HG02678 (cell line): ENCODE data around the gene NXT1.
A peak's percentile ranks its signal among the peaks of the same experiment; 100 is the strongest.

Experiments
- ATAC-seq: cut with Tn5 transposase; IDR thresholded peaks from one replicate; pipeline ENCODE4 v1.9.1; 2021; ENCODE audit warnings: mild to moderate bottlenecking, moderate library complexity; ENCODE audit not compliant: unreplicated experiment

NXT1 gene

DNA sequence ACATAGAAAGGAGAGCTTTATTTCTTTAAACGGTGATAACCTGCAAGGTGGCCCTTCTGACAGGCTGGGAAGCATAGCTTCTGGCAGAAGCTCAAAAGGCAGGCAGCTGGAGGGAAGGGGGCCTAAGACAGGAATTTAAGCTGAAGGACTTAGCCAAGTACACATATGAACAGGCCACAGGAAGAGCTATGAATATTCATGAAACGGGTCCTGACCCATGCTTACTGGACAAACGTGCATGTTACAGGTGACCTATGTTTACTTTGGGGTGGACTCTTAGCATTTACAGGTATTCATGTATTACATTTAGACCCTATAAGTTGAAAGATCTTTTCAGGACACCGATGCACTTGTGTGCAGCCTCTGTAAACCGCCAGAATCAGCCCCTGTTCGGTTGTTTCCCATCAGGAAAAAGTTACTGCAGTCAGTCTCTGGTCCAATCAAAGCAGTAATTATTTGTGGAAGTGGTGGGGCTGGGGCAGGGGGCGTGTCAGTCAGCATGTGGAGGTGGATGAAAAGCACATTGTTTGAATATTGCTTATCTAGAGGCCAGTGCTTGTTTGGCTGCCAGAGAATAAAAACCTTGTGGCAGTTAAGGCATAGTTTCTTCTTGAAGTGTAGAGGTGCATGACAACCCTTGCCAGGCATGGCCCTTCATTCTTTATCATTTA is 8.5 kb downstream of the NXT1 start:
- ATAC-seq = no peak

DNA sequence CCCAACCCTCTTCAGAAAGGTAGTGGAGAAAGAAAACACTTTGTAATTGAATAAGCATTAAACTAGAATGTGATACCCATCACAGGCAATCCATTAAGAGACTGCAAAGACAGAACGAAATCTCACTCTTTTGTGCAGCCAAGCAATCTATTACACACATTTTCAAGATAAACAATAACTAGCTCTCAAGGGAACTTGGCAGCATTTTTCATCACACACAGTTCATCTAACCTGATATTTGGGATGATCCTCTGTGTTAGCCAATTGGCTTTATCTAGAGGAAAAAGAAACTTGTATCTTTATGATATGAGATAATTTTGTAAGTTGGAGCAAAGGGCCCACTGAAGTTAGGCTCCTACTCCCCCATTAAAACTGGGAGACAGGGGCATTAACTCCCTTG is 9.9 kb downstream of the NXT1 start:
- no peak for ATAC-seq

DNA sequence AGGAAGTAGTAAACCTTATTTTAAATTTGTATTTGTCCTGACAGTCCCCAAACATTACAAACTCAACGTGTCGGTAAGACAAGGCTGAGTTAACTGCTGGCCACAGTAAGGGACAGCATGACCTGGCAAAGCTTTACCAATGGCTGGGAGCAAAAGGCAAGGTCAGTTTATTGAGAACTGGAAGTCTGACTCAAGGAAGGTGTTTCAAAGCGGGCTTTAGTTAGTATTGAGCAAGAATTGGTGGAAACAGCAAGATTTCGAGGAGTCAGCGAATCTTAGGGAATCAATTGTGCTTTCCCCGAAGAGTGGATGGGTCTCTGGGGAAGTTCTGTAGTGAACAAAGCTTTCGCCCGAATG is 10.5 kb downstream of the NXT1 start:
- no peak for ATAC-seq

DNA sequence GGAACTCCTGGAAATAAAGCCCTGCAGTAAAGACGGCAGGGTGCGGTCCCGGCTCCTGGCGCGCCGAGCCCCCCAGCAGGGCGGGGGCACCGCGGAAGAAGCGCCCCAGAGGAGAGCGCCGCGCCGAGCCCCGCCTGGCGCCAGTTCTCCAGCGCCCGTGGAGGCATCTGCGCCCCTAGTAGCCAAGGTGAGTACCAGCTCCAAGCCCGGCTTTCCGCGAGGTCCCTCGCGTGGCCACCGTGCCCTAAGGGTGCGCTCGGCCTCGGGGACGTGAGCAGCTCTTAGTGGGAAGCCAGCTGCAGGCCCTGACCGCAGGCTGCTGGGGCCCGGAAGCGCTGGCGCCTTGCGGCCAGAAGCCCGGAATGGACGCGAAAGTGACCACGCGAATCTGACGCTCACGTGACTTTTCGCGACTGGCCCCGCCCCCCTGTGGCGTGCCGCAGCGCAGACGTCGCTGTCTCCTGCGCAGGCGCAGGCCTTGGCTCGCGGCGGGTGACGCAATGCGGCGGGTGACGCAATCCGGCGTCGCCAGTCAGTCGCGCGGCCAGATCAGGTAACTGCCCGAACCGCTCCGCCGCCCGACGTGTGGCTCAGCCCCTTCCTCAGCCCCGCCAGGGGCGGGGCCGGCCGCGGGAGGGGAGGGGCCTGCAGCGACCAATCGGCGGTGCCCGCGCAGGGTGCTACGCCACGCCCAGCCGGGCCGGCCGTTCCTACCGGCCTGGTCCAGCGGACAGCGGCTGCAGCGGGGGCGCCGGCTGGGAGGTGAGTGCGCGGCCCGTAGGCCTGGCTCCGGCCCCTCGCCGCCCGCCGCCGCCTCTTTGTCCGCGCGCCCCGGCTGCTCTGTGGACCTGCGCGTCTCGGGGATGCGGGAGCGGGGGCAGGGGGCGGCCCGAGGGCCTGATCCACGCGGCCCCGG is 11.1 kb downstream of the NXT1 start, which contains the start of gene GZF1:
GZF1 (plus strand) TSS at position 707 of the 916 bp plus-strand sequence. CDS start 2,202 bp downstream, outside the sequence.
- peak; percentile 65 for ATAC-seq

DNA sequence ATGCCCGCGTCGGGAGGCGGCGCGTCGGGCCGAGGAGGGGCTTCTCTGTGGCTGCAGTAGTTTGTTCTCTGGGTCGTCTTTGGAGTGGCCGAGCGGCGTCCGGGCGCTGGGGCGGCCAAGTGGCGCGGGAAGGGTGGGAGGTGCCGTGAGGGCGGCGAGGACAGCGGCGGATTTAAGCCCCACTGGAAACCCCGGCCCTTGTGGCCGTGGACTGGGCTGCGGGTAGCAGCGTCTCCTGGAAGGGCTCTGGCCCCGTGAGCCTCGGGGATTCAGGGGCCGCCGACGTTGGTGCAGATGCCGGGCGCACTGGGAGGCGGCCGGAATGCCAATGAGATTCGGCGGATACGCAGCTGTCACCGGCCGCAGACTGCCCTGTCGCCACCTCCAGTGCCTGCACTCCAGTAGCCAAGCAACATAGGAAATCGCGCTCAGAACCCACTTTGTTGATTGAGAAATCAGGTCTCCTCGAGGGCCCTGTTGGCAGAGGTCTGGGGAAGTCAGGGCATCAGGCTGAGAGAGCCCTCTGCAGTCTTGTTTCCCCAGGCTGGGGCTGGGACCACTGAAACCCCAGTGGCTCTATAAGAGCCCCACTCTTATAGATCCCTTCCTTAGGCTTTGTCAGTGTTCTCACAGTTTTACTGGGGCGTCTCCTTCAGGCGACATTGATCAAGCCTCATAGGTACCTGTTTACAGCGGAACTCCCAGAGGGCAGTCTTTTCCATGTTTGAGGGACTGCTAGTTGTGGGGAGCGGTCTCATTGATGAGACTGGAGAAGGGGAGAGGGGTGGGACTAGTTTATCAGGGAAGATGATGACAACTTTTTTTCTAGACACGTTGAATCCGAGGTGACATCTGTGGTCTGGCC is 12.0 kb downstream of the NXT1 start:
- peak; percentile 17 for ATAC-seq

DNA sequence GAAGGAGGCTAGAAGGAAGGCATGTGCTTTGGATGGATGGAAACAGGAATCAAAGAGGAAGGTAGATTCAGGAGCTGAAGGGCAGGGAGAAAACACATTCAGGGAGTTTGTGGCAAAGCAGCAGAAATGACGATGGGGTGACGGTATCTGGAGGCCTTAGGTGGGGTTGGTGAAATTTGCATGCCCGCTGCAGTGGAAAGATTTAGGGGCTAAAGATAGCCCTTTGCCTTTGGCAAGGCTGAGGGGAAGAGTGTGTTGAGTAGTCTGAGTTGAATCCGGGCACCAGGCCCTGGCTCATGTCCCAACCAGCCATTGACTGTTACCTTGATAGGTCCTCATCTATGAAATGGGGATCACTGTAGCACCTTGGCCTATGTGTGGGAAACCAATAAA is 12.7 kb downstream of the NXT1 start:
- no peak for ATAC-seq

DNA sequence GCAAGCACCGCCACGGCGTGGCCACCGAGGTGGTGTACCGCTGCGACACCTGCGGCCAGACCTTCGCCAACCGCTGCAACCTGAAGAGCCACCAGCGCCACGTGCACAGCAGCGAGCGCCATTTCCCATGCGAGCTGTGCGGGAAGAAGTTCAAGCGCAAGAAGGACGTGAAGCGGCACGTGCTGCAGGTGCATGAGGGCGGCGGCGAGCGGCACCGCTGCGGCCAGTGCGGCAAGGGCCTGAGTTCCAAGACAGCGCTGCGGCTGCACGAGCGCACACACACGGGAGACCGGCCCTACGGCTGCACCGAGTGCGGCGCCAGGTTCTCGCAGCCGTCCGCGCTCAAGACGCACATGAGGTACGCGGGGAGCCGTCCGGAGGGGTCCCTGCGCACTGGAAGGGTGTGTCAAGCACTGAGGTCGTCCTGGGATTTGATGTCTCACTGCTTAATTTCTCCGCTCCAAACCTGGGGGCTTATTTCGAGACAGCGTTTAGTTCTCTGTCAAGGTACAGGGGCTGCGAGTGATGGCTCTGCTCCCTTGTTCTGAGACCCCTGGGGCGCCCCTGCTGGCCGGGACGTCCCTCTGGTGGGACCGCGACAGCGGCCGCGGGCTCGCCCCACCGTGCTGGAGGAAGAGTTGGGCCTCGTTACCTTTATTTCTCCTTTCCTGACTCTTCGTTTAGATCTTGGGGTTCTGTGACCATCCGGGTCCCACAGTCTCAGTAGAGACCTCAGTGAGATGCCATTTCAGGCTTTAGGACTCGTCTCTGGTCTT is 15.0 kb downstream of the NXT1 start:
- no peak for ATAC-seq

DNA sequence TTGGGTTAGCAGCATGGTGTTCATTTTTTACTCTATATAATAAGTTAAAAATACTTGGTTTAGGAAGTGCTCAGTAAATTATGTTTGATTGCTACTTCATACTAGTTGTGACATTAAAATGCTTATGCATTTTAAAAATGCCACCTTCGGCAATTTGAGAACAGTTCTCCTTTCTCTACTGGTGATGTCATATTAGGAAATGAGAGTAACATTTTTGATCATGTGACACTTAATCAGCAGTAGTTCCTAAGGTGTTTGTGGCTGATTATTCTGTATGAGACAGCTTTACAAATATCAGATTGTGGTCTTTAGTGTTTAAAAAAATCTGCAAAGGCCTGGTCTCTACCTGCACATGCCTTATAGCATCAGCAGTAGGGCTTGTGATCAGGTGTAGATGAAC is 15.8 kb downstream of the NXT1 start:
- ATAC-seq = no peak

DNA sequence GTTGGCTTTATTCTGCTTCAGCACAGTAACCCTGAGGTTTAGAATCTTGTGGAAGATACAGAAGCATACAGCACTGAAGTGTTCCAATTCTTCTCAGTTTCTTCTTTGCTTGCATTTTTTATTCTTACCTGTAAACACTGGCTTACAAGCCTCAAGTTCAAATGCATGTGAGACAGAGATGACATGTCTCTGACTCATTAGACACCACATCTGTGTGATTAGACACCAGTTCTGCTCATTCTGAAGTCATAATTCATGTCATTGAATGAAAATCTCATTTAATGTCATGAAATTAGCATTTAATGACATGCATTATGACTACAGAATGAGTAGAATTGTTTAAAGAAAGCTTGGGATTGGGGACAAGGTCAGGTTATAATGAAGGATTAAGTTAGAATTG is 17.2 kb downstream of the NXT1 start:
- no peak for ATAC-seq

DNA sequence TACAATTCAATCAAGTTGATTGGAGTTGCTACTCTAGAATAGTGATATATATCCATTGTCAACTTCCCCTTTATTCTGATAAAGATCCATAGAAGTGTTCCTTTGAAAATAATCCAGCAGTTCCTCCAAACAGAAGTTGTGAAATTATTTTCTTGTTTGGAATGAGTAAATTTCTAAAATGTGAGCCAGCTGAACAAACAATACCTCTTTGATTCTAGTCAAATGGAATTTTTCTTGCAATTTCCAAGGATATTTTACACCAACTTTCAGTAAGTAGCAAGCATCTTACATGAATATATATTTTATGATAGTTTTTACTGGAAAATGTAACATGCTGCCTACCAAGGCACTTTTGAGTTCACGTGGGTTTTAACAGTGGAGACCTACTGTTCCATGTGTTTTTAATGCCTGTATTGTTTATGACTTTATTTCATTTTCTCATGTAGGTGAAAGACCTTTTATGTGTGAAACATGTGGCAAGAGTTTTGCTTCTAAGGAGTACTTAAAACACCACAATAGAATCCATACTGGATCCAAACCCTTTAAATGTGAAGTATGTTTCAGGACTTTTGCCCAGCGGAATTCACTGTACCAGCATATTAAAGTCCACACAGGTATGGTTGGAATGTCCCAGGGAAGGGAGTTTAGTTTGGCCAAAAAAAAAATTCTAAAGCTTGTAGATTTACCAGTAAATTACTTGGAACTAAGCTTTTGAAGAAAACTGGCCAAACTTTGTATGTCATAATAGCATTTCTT is 17.9 kb downstream of the NXT1 start:
- no peak for ATAC-seq

DNA sequence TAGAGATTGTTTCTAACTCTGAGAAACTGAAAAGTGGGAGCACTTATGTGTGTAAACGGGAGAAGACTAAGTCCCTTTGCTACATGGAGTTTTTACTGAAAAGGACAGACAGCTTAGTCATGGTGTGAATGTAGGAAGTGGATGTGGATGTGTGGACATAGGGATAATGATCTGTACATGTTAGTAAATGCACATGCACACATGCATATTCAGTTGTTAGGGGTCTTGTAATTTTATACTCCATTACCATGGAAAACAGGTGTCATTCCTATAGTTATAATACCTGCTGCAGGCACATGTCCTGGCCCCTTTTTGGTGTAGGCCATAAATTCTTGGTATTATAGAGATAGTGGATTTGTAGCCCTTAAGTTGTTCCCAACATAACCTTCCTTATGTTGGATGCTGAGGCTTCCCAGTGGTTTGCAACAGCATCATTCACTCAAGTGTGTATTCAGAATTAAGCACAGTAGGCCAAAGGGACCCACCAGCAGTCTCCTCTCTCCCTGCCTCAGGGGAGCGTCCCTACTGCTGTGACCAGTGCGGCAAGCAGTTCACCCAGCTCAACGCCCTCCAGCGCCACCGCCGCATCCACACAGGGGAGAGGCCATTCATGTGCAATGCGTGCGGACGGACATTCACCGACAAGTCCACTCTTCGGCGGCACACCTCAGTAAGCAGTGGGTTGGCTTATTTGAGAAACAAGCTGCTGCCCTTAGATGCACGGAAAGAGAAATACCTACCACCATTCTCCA is 18.7 kb downstream of the NXT1 start:
- no peak for ATAC-seq

DNA sequence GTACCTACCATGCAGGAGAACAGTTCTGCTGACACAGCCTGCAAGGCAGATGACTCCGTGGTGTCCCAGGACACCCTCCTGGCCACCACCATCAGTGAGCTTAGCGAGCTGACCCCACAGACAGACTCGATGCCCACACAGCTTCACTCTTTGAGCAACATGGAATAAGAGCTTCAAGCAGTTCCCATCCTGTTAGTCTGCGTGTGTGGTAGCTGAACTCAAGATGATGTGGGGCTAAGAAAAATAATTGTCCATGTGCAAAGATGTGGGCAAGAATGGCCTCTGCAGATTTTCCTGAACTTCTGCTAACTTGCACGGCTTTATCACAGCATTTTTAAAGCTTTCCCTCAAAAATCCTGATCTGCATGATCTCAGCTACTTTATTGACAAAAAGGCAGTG is 19.7 kb downstream of the NXT1 start:
- no peak for ATAC-seq

DNA sequence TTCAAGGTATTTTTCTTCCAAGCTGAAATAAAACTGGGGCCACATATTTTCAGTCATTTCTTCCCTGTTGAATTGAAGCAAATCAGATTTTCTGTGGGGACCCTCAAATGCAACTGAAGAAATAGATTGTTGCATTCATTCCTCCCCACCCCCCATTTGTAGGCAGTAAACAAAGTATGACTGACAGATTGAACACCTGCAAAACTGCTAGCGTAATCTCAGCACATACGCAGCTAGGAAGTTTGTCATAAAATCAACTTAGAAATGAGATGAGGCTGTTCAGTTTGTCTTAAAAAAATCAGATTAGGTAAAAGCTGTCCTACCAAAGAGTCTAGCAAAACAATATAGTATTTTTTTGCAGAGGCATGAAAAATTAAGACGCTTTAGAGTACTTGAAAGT is 20.3 kb downstream of the NXT1 start:
- no peak for ATAC-seq

DNA sequence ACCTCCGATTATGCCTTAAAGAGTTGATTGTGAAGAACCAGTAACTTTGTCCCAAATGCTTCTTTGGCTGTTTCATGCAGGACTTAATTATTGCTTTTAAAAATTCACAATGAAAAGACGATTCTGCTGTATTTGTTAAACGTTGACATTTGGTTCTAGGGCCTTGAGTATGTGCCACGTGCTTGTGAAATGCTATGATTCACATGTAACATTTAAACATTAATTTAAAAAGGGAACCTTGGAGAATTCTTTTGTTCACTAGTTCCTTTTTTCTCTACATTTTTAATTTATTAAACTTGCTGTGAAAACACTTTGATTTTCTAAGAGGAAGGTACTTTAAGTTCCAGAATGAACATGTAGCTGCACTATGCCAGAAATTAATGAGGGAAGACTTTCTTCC is 20.9 kb downstream of the NXT1 start:
- ATAC-seq = no peak

DNA sequence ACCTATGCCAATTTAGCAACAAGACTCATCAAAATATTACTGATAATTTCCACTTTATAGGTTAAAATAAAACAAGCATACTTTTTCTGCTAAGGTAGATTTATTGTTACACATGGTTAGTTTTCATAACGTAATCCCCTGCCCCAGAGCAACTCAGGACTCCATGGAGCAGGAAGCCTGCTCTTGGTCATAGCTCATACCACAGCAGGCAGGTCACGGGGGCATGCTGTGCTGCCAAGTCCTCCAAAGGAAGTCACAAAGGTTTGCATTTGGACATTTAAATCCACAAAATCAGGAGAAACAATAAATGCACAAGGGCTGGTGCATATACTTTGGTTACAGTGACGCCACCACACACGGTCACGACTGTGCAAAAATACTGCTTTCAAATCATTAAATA is 23.9 kb downstream of the NXT1 start:
- no peak for ATAC-seq

DNA sequence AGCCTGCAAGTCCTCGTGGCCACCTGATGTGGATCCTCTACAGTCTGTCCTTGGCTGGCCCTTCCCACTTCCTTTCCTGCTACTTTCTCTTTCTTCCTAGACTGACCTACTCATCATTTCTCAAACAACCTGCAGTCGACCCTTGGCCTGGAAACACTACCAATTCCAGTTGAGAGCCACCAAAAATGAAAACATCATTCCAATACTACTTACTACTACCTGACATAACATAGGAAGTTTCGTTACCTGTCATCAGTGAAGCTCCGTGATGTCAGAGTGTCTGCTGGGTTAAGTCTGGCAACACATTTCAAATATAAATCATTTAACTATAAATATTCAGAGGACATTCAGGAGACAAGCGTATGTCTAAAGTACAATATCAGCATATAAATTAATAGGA is 25.2 kb downstream of the NXT1 start:
- no peak for ATAC-seq

DNA sequence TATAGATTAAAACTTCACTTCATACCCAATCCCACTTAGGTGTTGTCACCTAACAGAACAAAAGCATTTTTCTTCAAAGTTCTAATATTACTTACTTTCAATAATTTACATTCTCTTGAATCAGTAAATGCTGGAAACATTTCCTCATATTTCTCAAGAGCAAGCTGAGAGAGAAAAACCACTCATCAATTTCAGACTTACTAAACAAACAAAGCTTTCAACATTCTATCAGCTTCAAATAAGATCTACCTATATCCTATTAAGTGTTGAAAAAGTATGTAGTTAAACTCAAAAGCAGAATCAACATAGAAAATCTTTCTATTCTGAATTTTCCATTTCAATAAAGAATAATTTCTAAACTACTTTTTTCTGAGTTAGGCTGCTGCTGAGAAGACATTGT is 29.2 kb downstream of the NXT1 start:
- ATAC-seq = no peak

DNA sequence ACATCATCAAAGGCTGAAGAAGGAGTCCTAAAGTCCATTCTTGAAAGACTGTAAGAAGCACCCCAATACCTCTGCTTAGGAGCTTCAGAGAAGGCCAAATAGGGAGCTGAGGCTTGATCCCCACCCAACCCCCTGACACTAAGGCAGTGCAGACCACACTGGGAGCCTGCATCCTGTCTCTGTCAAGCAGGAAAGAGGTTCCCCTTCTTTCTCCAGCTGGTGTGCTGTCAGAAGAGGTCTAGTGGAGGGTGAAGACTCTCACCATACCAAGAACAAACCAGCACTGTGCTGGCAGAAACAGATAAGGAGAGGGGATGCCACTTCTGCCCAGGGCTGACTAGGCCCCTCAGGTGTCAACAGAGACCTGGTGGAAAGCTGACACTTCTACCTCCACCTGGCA is 31.3 kb downstream of the NXT1 start:
- ATAC-seq = no peak
